ENCODE results near the gene DAB2IP. TPM values are rescaled to one million over a fixed set of nuclear protein-coding genes. Genes with fewer than 3 reads are reported as not detected.

DAB2IP gene
- total RNA-seq, 4 donors from 2014 or later: 35.2 to 56.4 (median 51.4) TPM

DNA sequence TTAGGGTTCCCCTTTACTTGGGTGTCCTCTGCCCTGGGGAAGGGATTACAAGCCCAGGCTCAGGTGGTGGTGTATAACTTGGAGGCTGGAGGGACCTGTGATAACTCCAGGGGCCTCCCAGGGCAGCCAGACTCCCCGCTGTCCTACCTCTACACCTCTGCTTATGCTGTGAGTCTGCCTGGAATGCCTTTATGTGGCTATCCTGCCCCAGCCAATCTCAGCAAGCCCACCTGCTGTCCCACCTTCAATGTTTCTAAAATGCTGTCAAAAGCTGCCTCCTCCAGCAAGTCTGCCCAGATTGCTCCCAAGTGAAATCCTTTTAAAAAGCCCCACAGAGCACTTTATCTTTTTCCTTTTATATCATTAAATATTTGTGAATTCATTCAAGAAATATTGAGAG lies 39.3 kb downstream of the DAB2IP start:
- no peaks in the 10 kb centered on the region for H3K9me3 ChIP-seq
- no peaks in the 10 kb centered on the region for H3K27me3 ChIP-seq
- TF ChIP-seq POLR2A (IDR thresholded peaks at IDR 0.05) (no peak), EP300 (IDR thresholded peaks at IDR 0.05) (no peak)
- TF ChIP-seq, protein P1, sequence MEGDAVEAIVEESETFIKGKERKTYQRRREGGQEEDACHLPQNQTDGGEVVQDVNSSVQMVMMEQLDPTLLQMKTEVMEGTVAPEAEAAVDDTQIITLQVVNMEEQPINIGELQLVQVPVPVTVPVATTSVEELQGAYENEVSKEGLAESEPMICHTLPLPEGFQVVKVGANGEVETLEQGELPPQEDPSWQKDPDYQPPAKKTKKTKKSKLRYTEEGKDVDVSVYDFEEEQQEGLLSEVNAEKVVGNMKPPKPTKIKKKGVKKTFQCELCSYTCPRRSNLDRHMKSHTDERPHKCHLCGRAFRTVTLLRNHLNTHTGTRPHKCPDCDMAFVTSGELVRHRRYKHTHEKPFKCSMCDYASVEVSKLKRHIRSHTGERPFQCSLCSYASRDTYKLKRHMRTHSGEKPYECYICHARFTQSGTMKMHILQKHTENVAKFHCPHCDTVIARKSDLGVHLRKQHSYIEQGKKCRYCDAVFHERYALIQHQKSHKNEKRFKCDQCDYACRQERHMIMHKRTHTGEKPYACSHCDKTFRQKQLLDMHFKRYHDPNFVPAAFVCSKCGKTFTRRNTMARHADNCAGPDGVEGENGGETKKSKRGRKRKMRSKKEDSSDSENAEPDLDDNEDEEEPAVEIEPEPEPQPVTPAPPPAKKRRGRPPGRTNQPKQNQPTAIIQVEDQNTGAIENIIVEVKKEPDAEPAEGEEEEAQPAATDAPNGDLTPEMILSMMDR (IDR thresholded peaks at IDR 0.05): no peak
- H3K4me3 ChIP-seq: no peak overlapping the region
- 96 to 100% methylated on average over 1 of the region's 1 CpG for WGBS, 2 donors
- H3K4me1 ChIP-seq: peaks cover 0 to 16% (median 0%) of the 10 kb centered on the region in 4 donors
- H3K27ac ChIP-seq: no peak overlapping the region
- H3K36me3 ChIP-seq: no peaks in the 10 kb centered on the region
- no peak for DNase-seq (ENCODE audit: low spot score in 2 of 2)

- no peak overlapping the region for H3K4me3 ChIP-seq
- H3K4me1 ChIP-seq: peaks cover 0 to 13% (median 0%) of the 10 kb centered on the region in 4 donors
- H3K27ac ChIP-seq: no peak overlapping the region
- H3K9me3 ChIP-seq: no peaks in the 10 kb centered on the region
- no peak for DNase-seq (ENCODE audit: low spot score in 2 of 2)
- no peaks in the 10 kb centered on the region for H3K27me3 ChIP-seq
- H3K36me3 ChIP-seq: no peaks in the 10 kb centered on the region
- TF ChIP-seq POLR2A (IDR thresholded peaks at IDR 0.05): no peak
- TF ChIP-seq EP300 (IDR thresholded peaks at IDR 0.05): no peak
- TF ChIP-seq, protein P1 (IDR thresholded peaks at IDR 0.05): no peak
- 54 to 72% methylated on average over 6 of the region's 6 CpGs for WGBS, 2 donors
Measured at GRCh38 chr9:121691890-121692289, 40.5 kb downstream of the DAB2IP start.

DNA sequence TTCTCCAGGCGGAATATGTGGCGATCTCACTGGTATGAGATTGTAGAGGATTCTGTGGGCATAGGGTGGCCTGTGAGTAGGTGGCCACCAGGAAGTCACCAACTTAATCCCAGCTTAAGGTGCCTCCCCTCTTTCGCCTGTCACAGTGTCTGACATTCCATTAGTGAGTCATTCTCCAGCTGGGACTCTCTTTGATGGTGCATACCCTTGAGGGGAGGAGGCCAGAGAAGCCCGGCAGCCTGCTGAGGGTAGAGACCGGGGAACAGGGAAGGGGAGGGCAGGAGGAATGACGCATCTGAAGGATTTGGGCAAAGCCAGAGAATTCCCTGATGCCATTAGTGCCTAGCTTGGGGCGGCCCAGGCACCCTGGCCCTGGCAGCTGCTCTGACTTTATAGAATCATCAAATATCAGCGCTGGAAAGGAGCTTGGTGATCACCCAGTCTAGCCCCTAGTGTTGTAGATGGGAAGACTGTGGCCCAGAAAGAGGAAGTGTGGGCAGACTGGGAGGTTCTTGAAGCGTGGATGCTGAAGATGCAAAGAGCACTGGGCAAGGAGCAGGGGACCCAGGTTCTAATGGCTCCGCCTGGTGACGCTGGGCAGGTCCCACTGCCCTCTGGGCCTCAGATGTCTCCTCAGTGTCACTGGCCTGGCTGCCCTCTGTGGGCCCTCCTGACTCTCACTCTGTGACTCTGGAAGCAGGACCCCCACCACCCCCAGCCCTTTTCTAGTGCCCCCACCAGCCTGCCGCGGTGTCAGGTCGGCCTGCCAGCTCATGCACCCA lies 41.4 kb downstream of the DAB2IP start:
- Histone ChIP-seq H3K9me3 (no peaks in the 10 kb centered on the region), H3K36me3 (no peaks in the 10 kb centered on the region), H3K27ac (peak overlapping the region in 1 of 4 donors; percentile 28), H3K27me3 (no peaks in the 10 kb centered on the region), H3K4me3 (no peak overlapping the region), H3K4me1 (peaks cover 0 to 10% (median 0%) of the 10 kb centered on the region in 4 donors)
- no peak for DNase-seq (ENCODE audit: low spot score in 2 of 2)
- 83% methylated on average over 14 of the region's 14 CpGs for WGBS, 2 donors
- TF ChIP-seq, protein P1 (IDR thresholded peaks at IDR 0.05): no peak
- TF ChIP-seq POLR2A (IDR thresholded peaks at IDR 0.05): no peak
- no peak for TF ChIP-seq EP300 (IDR thresholded peaks at IDR 0.05)

DNA sequence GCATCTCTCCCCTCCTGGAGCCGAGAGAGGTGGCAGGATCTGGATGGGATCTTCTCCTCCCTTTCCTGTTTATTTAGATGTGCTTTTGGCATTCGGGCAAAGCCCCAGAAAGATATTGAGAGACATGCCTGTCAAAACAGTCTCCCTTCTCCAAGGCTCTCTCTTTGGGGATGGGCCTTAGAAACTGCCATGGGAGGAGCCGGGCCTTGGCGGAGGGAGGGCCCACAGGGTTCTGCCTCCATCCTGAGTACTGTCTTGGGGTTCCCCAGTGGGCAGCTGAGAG lies 41.9 kb downstream of the DAB2IP start:
- WGBS, 2 donors: 80 to 84% methylated on average over 4 of the region's 4 CpGs

GRCh38 chr9:121694001-121694400 lies 42.6 kb downstream of the DAB2IP start:
- Histone ChIP-seq H3K4me3 (no peak overlapping the region), H3K27me3 (no peaks in the 10 kb centered on the region), H3K4me1 (peaks cover 0 to 16% (median 2%) of the 10 kb centered on the region in 4 donors), H3K27ac (no peak overlapping the region), H3K36me3 (no peaks in the 10 kb centered on the region), H3K9me3 (no peaks in the 10 kb centered on the region)
- no peak for DNase-seq (ENCODE audit: low spot score in 2 of 2)
- TF ChIP-seq, protein P1 (IDR thresholded peaks at IDR 0.05): no peak
- TF ChIP-seq EP300 (IDR thresholded peaks at IDR 0.05): no peak
- TF ChIP-seq POLR2A (IDR thresholded peaks at IDR 0.05): no peak
- 88 to 100% methylated on average over 3 to 5 of the region's 5 CpGs for WGBS, 2 donors

More for the DNA sequence above, 41.9 kb downstream of the DAB2IP start:
- TF ChIP-seq POLR2A (IDR thresholded peaks at IDR 0.05) (no peak), EP300 (IDR thresholded peaks at IDR 0.05) (no peak)
- TF ChIP-seq, protein P1 (IDR thresholded peaks at IDR 0.05): no peak
- no peak for DNase-seq (ENCODE audit: low spot score in 2 of 2)
- no peaks in the 10 kb centered on the region for H3K9me3 ChIP-seq
- H3K4me3 ChIP-seq: no peak overlapping the region
- H3K27me3 ChIP-seq: no peaks in the 10 kb centered on the region
- H3K36me3 ChIP-seq: no peaks in the 10 kb centered on the region
- H3K27ac ChIP-seq: no peak overlapping the region
- H3K4me1 ChIP-seq: peaks cover 0 to 11% (median under 1%) of the 10 kb centered on the region in 4 donors

Data from tibial nerve (tissue), 4 donors.